HFFc6 (cell line): ENCODE results near the gene PRMT1. TPM values are rescaled to one million over a fixed set of nuclear protein-coding genes. Genes with fewer than 3 reads are reported as not detected.

Experiments
- DNase-seq: peaks from one replicate; pipeline ENCODE4 v3.0.0-alpha.2; 2018
- H3K27ac Mint-ChIP-seq: 2 replicates; pipeline ENCODE4 v1.8.0; 2020; ENCODE audit warnings: mild to moderate bottlenecking, mixed read lengths
- H3K27me3 Mint-ChIP-seq: 2 replicates; pipeline ENCODE4 v1.8.0; 2021; ENCODE audit warnings: mild to moderate bottlenecking, moderate library complexity, mixed read lengths; ENCODE audit not compliant: insufficient read depth
- H3K36me3 Mint-ChIP-seq: 2 replicates; pipeline ENCODE4 v1.8.0; 2021; ENCODE audit warnings: low read depth, mixed read lengths
- H3K4me1 Mint-ChIP-seq: 2 replicates; pipeline ENCODE4 v1.8.0; 2020; ENCODE audit warnings: low read depth, mixed read lengths
- H3K4me3 Mint-ChIP-seq: 2 replicates; pipeline ENCODE4 v1.8.0; 2020; ENCODE audit warnings: mild to moderate bottlenecking, moderate library complexity, mixed read lengths
- H3K9me3 Mint-ChIP-seq: 2 replicates; pipeline ENCODE4 v1.8.0; 2020; ENCODE audit warnings: mild to moderate bottlenecking, mixed read lengths
- CTCF ChIP-seq: fragments of 200-600 bp; sonication (generic); IDR thresholded peaks from 2 replicates; pipeline ENCODE4 v1.5.0; 2021; ENCODE audit warnings: antibody characterized with exemption, mild to moderate bottlenecking
- total RNA-seq, 6 experiments: library from RNA; stranded (reverse); fragmentation: NEBNext Ultra II Directional; extraction: Animal tissue kit (Norgen Biotek cat#: 25700); gene quantifications; 2 replicates in 1 of 6; 3 replicates in 5 of 6; pipeline ENCODE4 v1.2.3, GENCODE V29; 2021

Gene PRMT1
- total RNA-seq, 6 experiments from 2014 or later: 209 to 226 (median 217) TPM

- Mint-ChIP-seq H3K4me1 (peaks cover 19% of the 10 kb centered on the region), H3K27me3 (peaks cover 8% of the 10 kb centered on the region), H3K9me3 (no peaks in the 10 kb centered on the region), H3K4me3 (no peak overlapping the region), H3K27ac (no peak overlapping the region), H3K36me3 (peaks cover 4% of the 10 kb centered on the region; the same call in 1 of the 2 replicates)
- no peak for DNase-seq
- TF ChIP-seq CTCF: no peak
Measured at GRCh38 chr19:49669516-49669915, 7.6 kb upstream of the PRMT1 start.

- Mint-ChIP-seq H3K27me3 (peaks cover 5% of the 10 kb centered on the region), H3K4me3 (no peak overlapping the region), H3K4me1 (peaks cover 18% of the 10 kb centered on the region), H3K27ac (peak overlapping the region; percentile 69), H3K36me3 (peaks cover 4% of the 10 kb centered on the region; the same call in 1 of the 2 replicates), H3K9me3 (no peaks in the 10 kb centered on the region)
- peak; percentile 92 for TF ChIP-seq CTCF
- DNase-seq: peak; percentile 43
Measured at GRCh38 chr19:49672131-49672919, 4.7 kb upstream of the PRMT1 start.

- H3K36me3 Mint-ChIP-seq: peaks cover 4% of the 10 kb centered on the region; the same call in 1 of the 2 replicates
- peak; percentile 82 for DNase-seq
- H3K27ac Mint-ChIP-seq: peak overlapping the region; percentile 99
- TF ChIP-seq CTCF: no peak
- H3K4me1 Mint-ChIP-seq: peaks cover 35% of the 10 kb centered on the region
- peaks cover 7% of the 10 kb centered on the region for H3K27me3 Mint-ChIP-seq
- H3K4me3 Mint-ChIP-seq: peak overlapping the region; percentile 85
- no peaks in the 10 kb centered on the region for H3K9me3 Mint-ChIP-seq
Measured at GRCh38 chr19:49676136-49676783, 811 bp upstream of the PRMT1 start.

GRCh38 chr19:49676784-49677230 is 264 bp upstream of the PRMT1 start:
- Mint-ChIP-seq H3K27me3 (peaks cover 7% of the 10 kb centered on the region), H3K4me1 (peaks cover 35% of the 10 kb centered on the region), H3K27ac (peak overlapping the region; percentile 99), H3K4me3 (peak overlapping the region; percentile 97), H3K9me3 (no peaks in the 10 kb centered on the region), H3K36me3 (peaks cover 4% of the 10 kb centered on the region; the same call in 1 of the 2 replicates)
- peak; percentile 100 for DNase-seq
- no peak for TF ChIP-seq CTCF

- Mint-ChIP-seq H3K9me3 (no peaks in the 10 kb centered on the region), H3K27me3 (peaks cover 7% of the 10 kb centered on the region), H3K4me3 (peak overlapping the region; percentile 97), H3K36me3 (peaks cover 4% of the 10 kb centered on the region; the same call in 1 of the 2 replicates), H3K27ac (peak overlapping the region; percentile 83), H3K4me1 (peaks cover 31% of the 10 kb centered on the region)
- TF ChIP-seq CTCF: peak; percentile 87
- peak; percentile 41 for DNase-seq
Measured at GRCh38 chr19:49677901-49678674, 1.0 kb downstream of the PRMT1 start.
